K562 (cell line): ENCODE measurements around the gene SH3D21. TPM values are rescaled to one million over a fixed set of nuclear protein-coding genes. Genes with fewer than 3 reads are reported as not detected.

Experiments used
- BRD9 ChIP-seq: fragments of 450-650 bp; IDR thresholded peaks from 2 replicates; pipeline ENCODE4 v1.6.1; 2018; ENCODE audit warnings: low read depth; ENCODE audit not compliant: partially characterized antibody
- CGGBP1 ChIP-seq: fragments of 250-450 bp; sonication (Bioruptor Pico); IDR thresholded peaks from 2 replicates; pipeline ENCODE4 v1.9.0; 2021; ENCODE audit warnings: mild to moderate bottlenecking
- CSDE1 ChIP-seq, 2 experiments: fragments of 450-650 bp; IDR thresholded peaks; 2 replicates each; pipeline ENCODE4 v1.6.1; 2016; ENCODE audit warnings: mild to moderate bottlenecking in 1 of 2
- CXXC5 ChIP-seq: fragments of 250-450 bp; sonication (Bioruptor Pico); IDR thresholded peaks from 2 replicates; pipeline ENCODE4 v1.8.0; 2022; ENCODE audit warnings: inconsistent platforms, mild to moderate bottlenecking, moderate library complexity
- E2F1 ChIP-seq: sonication (generic); formaldehyde crosslinking; IDR thresholded peaks from 2 replicates; pipeline ENCODE4 v1.8.1; 2023; ENCODE audit warnings: mild to moderate bottlenecking, missing genetic modification reagents, moderate library complexity
- HDAC6 ChIP-seq: IDR thresholded peaks from 2 replicates; pipeline ENCODE4 v1.6.1; 2012; ENCODE audit warnings: low read depth, mild to moderate bottlenecking, control low read depth, inconsistent platforms, low read length, moderate library complexity
- L3MBTL2 ChIP-seq: fragments of 450-650 bp; IDR thresholded peaks from 2 replicates; pipeline ENCODE4 v1.6.1; 2016; ENCODE audit warnings: mild to moderate bottlenecking, moderate library complexity
- NR2C2 ChIP-seq, 2 experiments: fragments of 200-800 bp in 1 of 2; sonication (Bioruptor generic) in 1 of 2; sonication (generic) in 1 of 2; formaldehyde crosslinking in 1 of 2; IDR thresholded peaks; 2 replicates each; pipeline versions ENCODE4 v1.6.1 to v1.8.0; 2016 to 2022; ENCODE audit warnings: mild to moderate bottlenecking in 1 of 2, missing compliant biosample characterization in 1 of 2, missing genetic modification characterization in 1 of 2, missing genetic modification reagents in 1 of 2
- NRF1 ChIP-seq, 2 experiments: fragments of 450-650 bp; IDR thresholded peaks in 1 of 2; conservative IDR thresholded peaks in 1 of 2; 2 replicates each; pipeline ENCODE4 v1.6.1; 2014; ENCODE audit warnings: mild to moderate bottlenecking in 2 of 2
- POLR2G ChIP-seq: fragments of 200-400 bp; formaldehyde crosslinking; IDR thresholded peaks from 2 replicates; pipeline ENCODE4 v1.6.1; 2017; ENCODE audit warnings: low read depth, mild to moderate bottlenecking, antibody characterized with exemption, low read length, moderate library complexity
- PTBP1 ChIP-seq: fragments of 200-400 bp; formaldehyde crosslinking; IDR thresholded peaks from 2 replicates; pipeline ENCODE4 v1.6.1; 2017; ENCODE audit warnings: low read depth, low read length
- RBBP5 ChIP-seq: fragments of 200-600 bp; sonication (generic); IDR thresholded peaks from 2 replicates; pipeline ENCODE4 v1.6.1; 2012; ENCODE audit warnings: borderline replicate concordance, mild to moderate bottlenecking, low read length, control low read depth, inconsistent platforms; ENCODE audit not compliant: insufficient read depth, poor library complexity, severe bottlenecking
- SMAD2 ChIP-seq: fragments of 150-350 bp; IDR thresholded peaks from 2 replicates; pipeline ENCODE4 v1.6.1; 2014; ENCODE audit warnings: low read depth, mild to moderate bottlenecking, low read length
- TSHZ1 ChIP-seq: fragments of 250-450 bp; sonication (Bioruptor Pico); IDR thresholded peaks from 2 replicates; pipeline ENCODE4 v1.4.0; 2020; ENCODE audit warnings: mild to moderate bottlenecking, moderate library complexity
- ZFP1 ChIP-seq: fragments of 450-650 bp; formaldehyde crosslinking; IDR thresholded peaks from 2 replicates; pipeline ENCODE4 v1.4.0; 2020; ENCODE audit warnings: mild to moderate bottlenecking, mixed read lengths
- ZNF124 ChIP-seq: sonication (generic); formaldehyde crosslinking; IDR thresholded peaks from 2 replicates; pipeline ENCODE4 v1.8.1; 2022; ENCODE audit warnings: missing genetic modification reagents
- ZNF431 ChIP-seq: sonication (generic); formaldehyde crosslinking; IDR thresholded peaks from 2 replicates; pipeline ENCODE4 v1.8.0; 2022; ENCODE audit warnings: mild to moderate bottlenecking, missing genetic modification reagents
- ZNF436 ChIP-seq: fragments of 250-450, 450-650 bp; sonication (Bioruptor Pico); formaldehyde crosslinking; IDR thresholded peaks from 2 replicates; pipeline ENCODE4 v1.7.0; 2020; ENCODE audit warnings: mild to moderate bottlenecking
- ZNF639 ChIP-seq, 2 experiments: fragments of 200-800 bp in 1 of 2; sonication (Bioruptor generic) in 1 of 2; sonication (generic) in 1 of 2; formaldehyde crosslinking in 1 of 2; IDR thresholded peaks in 1 of 2; conservative IDR thresholded peaks in 1 of 2; 2 replicates each; pipeline versions ENCODE4 v1.5.0 to v1.6.1; 2016 to 2020; ENCODE audit warnings: missing compliant biosample characterization in 1 of 2, missing genetic modification characterization in 1 of 2, missing genetic modification reagents in 1 of 2
- polyA plus RNA-seq, 8 experiments: library from polyadenylated mRNA; depleted of rRNA in 4 of 8; stranded (reverse) in 5 of 8; unstranded in 3 of 8; fragments of >200 nt; fragmentation: Nextera tagmentation in 2 of 8; fragmentation: Illumina TruSeq in 1 of 8; extraction: Ambion mirVana in 2 of 8; extraction: Trizol in 1 of 8; gene quantifications; 2 replicates each; pipeline versions ENCODE4 v1.2.1 to v1.2.3, GENCODE V29; 2011 to 2014; ENCODE audit warnings: inconsistent platforms in 1 of 8, missing spikeins in 1 of 8
- total RNA-seq, 7 experiments: library from RNA; depleted of rRNA in 6 of 7; stranded (reverse); fragments of >200 nt in 6 of 7; fragmentation: Illumina TruSeq in 2 of 7; extraction: Trizol in 2 of 7; gene quantifications; 2 replicates each; pipeline versions ENCODE4 v1.2.1 to v1.2.3, GENCODE V29; 2011 to 2021; ENCODE audit warnings: low replicate concordance in 1 of 7

SH3D21 gene
- total and polyA plus RNA-seq, 9 of the 15 experiments (the other 6 are each of a cell fraction or from before 2014, with no cell fraction given) = 0.01 to 4.7 (median 1.8) TPM

GRCh38 chr1:36321119-36321951 lies 15.2 kb downstream of the SH3D21 start (continued):
- TF ChIP-seq POLR2G (peak; percentile 91), RBBP5 (peak; percentile 41), L3MBTL2 (peak; percentile 100), HDAC6 (no peak), CGGBP1 (CRISPR knock-in tag) (no peak), NRF1 (conservative IDR thresholded peaks at IDR 0.05 in 1 of 2, IDR thresholded peaks at IDR 0.05 in 1 of 2) (peak; percentile 90 to 91), TSHZ1 (CRISPR knock-in tag) (peak; percentile 24; the same call in 1 of the 2 replicates), ZNF639 (CRISPR knock-in tag; conservative IDR thresholded peaks at IDR 0.05 in 1 of 2, IDR thresholded peaks at IDR 0.05 in 1 of 2) (peak in 1 of 2 experiments; percentile 84; a peak in 2 of 4 replicates), ZFP1 (CRISPR knock-in tag) (no peak; the same call in 1 of the 2 replicates), CXXC5 (CRISPR knock-in tag) (peak; percentile 94), ZNF431 (CRISPR knock-in tag) (peak; percentile 84), PTBP1 (0 out of 2 replicates have a peak, but pooled peaks have one; percentile 8), E2F1 (CRISPR knock-in tag) (peak; percentile 98), CSDE1 (IDR thresholded peaks at IDR 0.05) (no peak; a peak in 1 of 4 replicates), SMAD2 (no peak), ZNF124 (CRISPR knock-in tag) (no peak), ZNF436 (CRISPR knock-in tag) (no peak), BRD9 (no peak), NR2C2 (CRISPR knock-in tag; IDR thresholded peaks at IDR 0.05) (peak; percentile 85), NR2C2 (tag; IDR thresholded peaks at IDR 0.05) (peak; percentile 78)
